Mononuclear cell (primary cell): Measurements from ENCODE around the gene HMSD. TPM values are rescaled to one million over a fixed set of nuclear protein-coding genes. Genes with fewer than 3 reads are reported as not detected.
"Not testable (repeated sequence)": the region's sequence is repeated elsewhere in the genome, so short reads cannot be mapped to it uniquely, and the experiment has no call there.

ENCODE experiments used
- H3K27me3 ChIP-seq: 2 replicates; pipeline ENCODE4 v1.6.0; 2011; ENCODE audit warnings: low read length, control low read depth; ENCODE audit not compliant: insufficient read depth
- H3K4me1 ChIP-seq: 2 replicates; pipeline ENCODE4 v1.5.1; 2011; ENCODE audit warnings: mild to moderate bottlenecking, low read length, control low read depth; ENCODE audit not compliant: insufficient read depth
- H3K4me3 ChIP-seq: 2 replicates; pipeline ENCODE4 v1.5.1; 2011; ENCODE audit warnings: mild to moderate bottlenecking, low read length, moderate library complexity
- H3K9me3 ChIP-seq: 2 replicates; pipeline ENCODE4 v1.5.1; 2011; ENCODE audit warnings: low read depth, mild to moderate bottlenecking, control low read depth, low read length
- total RNA-seq: library from RNA; depleted of rRNA; stranded (reverse); fragments of >200 nt; gene quantifications from one replicate; pipeline ENCODE4 v1.2.3, GENCODE V29; 2012

Gene HMSD
- total RNA-seq, 1 donor: not detected

- H3K27me3 ChIP-seq: peaks cover 5% of the 10 kb centered on the region
- H3K4me1 ChIP-seq: peaks cover 17% of the 10 kb centered on the region
- peak overlapping the region; percentile 48 for H3K4me3 ChIP-seq
- no peaks in the 10 kb centered on the region for H3K9me3 ChIP-seq
Observed at GRCh38 chr18:63936156-63936931, 12.8 kb upstream of the HMSD start.

GRCh38 chr18:63936932-63937393 is 12.1 kb upstream of the HMSD start:
- Histone ChIP-seq H3K4me1 (peaks cover 17% of the 10 kb centered on the region), H3K4me3 (peak overlapping the region; percentile 48), H3K9me3 (no peaks in the 10 kb centered on the region), H3K27me3 (peaks cover 5% of the 10 kb centered on the region)

GRCh38 chr18:63940008-63940407 is 9.1 kb upstream of the HMSD start:
- Histone ChIP-seq H3K27me3 (peaks cover 9% of the 10 kb centered on the region), H3K4me1 (peaks cover 17% of the 10 kb centered on the region), H3K4me3 (no peak overlapping the region), H3K9me3 (no peaks in the 10 kb centered on the region)

- H3K9me3 ChIP-seq, H3K4me3 ChIP-seq, H3K27me3 ChIP-seq: not testable (repeated sequence)
- peaks cover 17% of the 10 kb centered on the region for H3K4me1 ChIP-seq
Observed at GRCh38 chr18:63940543-63941050, 8.5 kb upstream of the HMSD start.

GRCh38 chr18:63947051-63947790 is 1.9 kb upstream of the HMSD start:
- Histone ChIP-seq H3K4me1 (peaks cover 8% of the 10 kb centered on the region), H3K4me3 (no peak overlapping the region), H3K9me3 (no peaks in the 10 kb centered on the region), H3K27me3 (peaks cover 12% of the 10 kb centered on the region)

- Histone ChIP-seq H3K27me3 (peaks cover 7% of the 10 kb centered on the region), H3K4me3 (no peak overlapping the region)
Observed at GRCh38 chr18:63951302-63951705, 2.2 kb downstream of the HMSD start.

GRCh38 chr18:63953811-63954210 is 4.7 kb downstream of the HMSD start:
- Histone ChIP-seq H3K4me3 (no peak overlapping the region), H3K9me3 (no peaks in the 10 kb centered on the region), H3K27me3 (peaks cover 3% of the 10 kb centered on the region), H3K4me1 (peaks cover 8% of the 10 kb centered on the region)

More at GRCh38 chr18:63951302-63951705, 2.2 kb downstream of the HMSD start:
- H3K9me3 ChIP-seq: no peaks in the 10 kb centered on the region
- peaks cover 8% of the 10 kb centered on the region for H3K4me1 ChIP-seq

- Histone ChIP-seq H3K9me3 (no peaks in the 10 kb centered on the region), H3K4me3 (no peak overlapping the region), H3K4me1 (no peaks in the 10 kb centered on the region), H3K27me3 (peaks cover 9% of the 10 kb centered on the region)
Observed at GRCh38 chr18:63956755-63957154, 7.7 kb downstream of the HMSD start.

- Histone ChIP-seq H3K4me3 (no peak overlapping the region), H3K27me3 (peaks cover 9% of the 10 kb centered on the region), H3K9me3 (no peaks in the 10 kb centered on the region), H3K4me1 (peaks cover 10% of the 10 kb centered on the region)
Observed at GRCh38 chr18:63960891-63961290, 11.8 kb downstream of the HMSD start.

GRCh38 chr18:63961435-63961980 is 12.4 kb downstream of the HMSD start:
- Histone ChIP-seq H3K27me3 (peaks cover 8% of the 10 kb centered on the region), H3K4me3 (no peak overlapping the region), H3K9me3 (no peaks in the 10 kb centered on the region), H3K4me1 (peaks cover 10% of the 10 kb centered on the region)

- no peak overlapping the region for H3K4me3 ChIP-seq
- peaks cover 6% of the 10 kb centered on the region for H3K27me3 ChIP-seq
- H3K4me1 ChIP-seq: peaks cover 10% of the 10 kb centered on the region
- no peaks in the 10 kb centered on the region for H3K9me3 ChIP-seq
Observed at GRCh38 chr18:63962137-63962536, 13.0 kb downstream of the HMSD start.

- Histone ChIP-seq H3K4me3 (no peak overlapping the region), H3K4me1 (peaks cover 21% of the 10 kb centered on the region), H3K27me3 (peaks cover 6% of the 10 kb centered on the region), H3K9me3 (no peaks in the 10 kb centered on the region)
Observed at GRCh38 chr18:63963615-63964256, 14.6 kb downstream of the HMSD start.

- peaks cover 32% of the 10 kb centered on the region for H3K4me1 ChIP-seq
- no peaks in the 10 kb centered on the region for H3K9me3 ChIP-seq
Observed at GRCh38 chr18:63964908-63965307, 15.8 kb downstream of the HMSD start.

GRCh38 chr18:63965716-63966330 is 16.7 kb downstream of the HMSD start:
- H3K4me1 ChIP-seq: peaks cover 35% of the 10 kb centered on the region
- no peaks in the 10 kb centered on the region for H3K27me3 ChIP-seq
- H3K4me3 ChIP-seq: no peak overlapping the region

More at GRCh38 chr18:63964908-63965307, 15.8 kb downstream of the HMSD start:
- Histone ChIP-seq H3K4me3 (no peak overlapping the region), H3K27me3 (no peaks in the 10 kb centered on the region)

More at GRCh38 chr18:63965716-63966330, 16.7 kb downstream of the HMSD start:
- no peaks in the 10 kb centered on the region for H3K9me3 ChIP-seq
